GM12878 (cell line): Measurements from ENCODE around the gene UMAD1. TPM values are rescaled to one million over a fixed set of nuclear protein-coding genes. Genes with fewer than 3 reads are reported as not detected.

ENCODE experiments used
- ATAC-seq: fragments of 200-7000 bp; cut with Tn5 transposase; 3 replicates; pipeline ENCODE4 v1.9.1; 2020; ENCODE audit warnings: mild to moderate bottlenecking, moderate library complexity
- BruUV-seq: library from RNA; stranded (reverse); fragments of 400-500 nt; replicated peaks from 2 replicates; lab custom pipeline; 2021; lab: Mats Ljungman, UMichigan
- CTCF ChIA-PET: fragments of 300-600 bp; sonication (Branson Sonifier 250); formaldehyde crosslinking; extraction: SDS; loops from one replicate; lab custom pipeline; 2021; ENCODE audit warnings: inconsistent platforms; lab: Yijun Ruan, JAX
- POLR2A ChIA-PET: fragments of 350-600 bp; formaldehyde crosslinking; extraction: SDS; loops from one replicate; lab custom pipeline; 2021; ENCODE audit warnings: inconsistent platforms; lab: Charles Lee
- RAD21 ChIA-PET: fragments of 300-600 bp; sonication (Branson Sonifier 250); formaldehyde crosslinking; loops from one replicate; lab custom pipeline; 2023; ENCODE audit warnings: antibody characterized with exemption; ENCODE audit not compliant: unreplicated experiment; lab: Charles Lee
- SMC1A ChIA-PET: fragments of 300-600 bp; sonication (Branson Sonifier 250); formaldehyde crosslinking; loops from one replicate; lab custom pipeline; 2023; ENCODE audit not compliant: unreplicated experiment, uncharacterized antibody; lab: Charles Lee
- DNase-seq: peaks from one replicate; pipeline ENCODE4 v3.0.0-alpha.2; 2011; ENCODE audit warnings: low read depth, low spot score
- FAIRE-seq: peaks from 3 replicates; lab custom pipeline; 2011; peaks lifted over from hg19 to GRCh38; lab: Jason Lieb, UNC
- H2AFZ ChIP-seq: 2 replicates; pipeline ENCODE4 v1.6.0; 2011; ENCODE audit warnings: low read depth, low read length, control low read depth; ENCODE audit not compliant: control insufficient read depth
- H3K27ac ChIP-seq: 2 replicates; pipeline ENCODE4 v1.5.1; 2011; ENCODE audit warnings: control low read depth; ENCODE audit not compliant: control insufficient read depth, insufficient read depth
- H3K27me3 ChIP-seq, 2 experiments: replicated peaks in 1 of 2; 2 replicates each; pipeline versions ENCODE4 v1.6.0 to v1.6.1; 2011; ENCODE audit warnings: low read length in 1 of 2; ENCODE audit not compliant: control insufficient read depth in 2 of 2, insufficient read depth in 2 of 2
- H3K36me3 ChIP-seq, 2 experiments: 2 replicates each; pipeline ENCODE4 v1.5.1; 2011; ENCODE audit warnings: low read length in 1 of 2; ENCODE audit not compliant: control insufficient read depth in 2 of 2, insufficient read depth in 2 of 2
- H3K4me1 ChIP-seq: 2 replicates; pipeline ENCODE4 v1.6.1; 2011; ENCODE audit warnings: mild to moderate bottlenecking, low read length, moderate library complexity, mixed read lengths; ENCODE audit not compliant: control insufficient read depth, insufficient read depth
- H3K4me2 ChIP-seq: 2 replicates; pipeline ENCODE4 v1.6.0; 2011; ENCODE audit warnings: control low read depth; ENCODE audit not compliant: control insufficient read depth, insufficient read depth
- H3K4me3 ChIP-seq: fragments of 200-600 bp; sonication (generic); 2 replicates; pipeline ENCODE4 v1.5.1; 2016
- H3K79me2 ChIP-seq: 2 replicates; pipeline ENCODE4 v1.6.0; 2011; ENCODE audit warnings: low read length; ENCODE audit not compliant: control insufficient read depth, insufficient read depth
- H3K9ac ChIP-seq: 2 replicates; pipeline ENCODE4 v1.8.0; 2011; ENCODE audit warnings: low read length, control low read depth, mixed read lengths; ENCODE audit not compliant: control insufficient read depth, insufficient read depth
- H3K9me3 ChIP-seq: replicated peaks from 3 replicates; pipeline ENCODE4 v1.5.1; 2011; ENCODE audit warnings: mild to moderate bottlenecking, low read length; ENCODE audit not compliant: control insufficient read depth, insufficient read depth
- H4K20me1 ChIP-seq: 2 replicates; pipeline ENCODE4 v1.6.0; 2011; ENCODE audit not compliant: control insufficient read depth, insufficient read depth
- ETV6 ChIP-seq, 2 experiments: fragments of 450-650 bp in 1 of 2; IDR thresholded peaks in 1 of 2; conservative IDR thresholded peaks in 1 of 2; 2 replicates each; pipeline ENCODE4 v1.6.1; 2014; ENCODE audit warnings: antibody characterized with exemption in 1 of 2, borderline replicate concordance in 1 of 2, low read depth in 1 of 2, mild to moderate bottlenecking in 1 of 2, moderate library complexity in 1 of 2
- EZH2 ChIP-seq: IDR thresholded peaks from 2 replicates; pipeline ENCODE4 v1.6.1; 2012; ENCODE audit warnings: low read depth, mild to moderate bottlenecking, control low read depth, inconsistent platforms, low read length, borderline replicate concordance; ENCODE audit not compliant: control insufficient read depth
- GABPA ChIP-seq: IDR thresholded peaks from 2 replicates; pipeline ENCODE4 v1.6.1; 2014; ENCODE audit warnings: antibody characterized with exemption, low read depth, mild to moderate bottlenecking, inconsistent platforms
- IKZF1 ChIP-seq: fragments of 450-650 bp; conservative IDR thresholded peaks from 2 replicates; pipeline ENCODE4 v1.6.1; 2017; ENCODE audit warnings: antibody characterized with exemption, mild to moderate bottlenecking
- PAX5 ChIP-seq: IDR thresholded peaks from 2 replicates; pipeline ENCODE4 v1.6.1; 2011; ENCODE audit warnings: low read depth, low read length, borderline replicate concordance
- SKIL ChIP-seq: fragments of 450-650 bp; IDR thresholded peaks from 2 replicates; pipeline ENCODE4 v1.6.1; 2017; ENCODE audit warnings: mild to moderate bottlenecking, low read depth, inconsistent platforms; ENCODE audit not compliant: poor library complexity, severe bottlenecking
- USF1 ChIP-seq: IDR thresholded peaks from 2 replicates; pipeline ENCODE4 v1.6.1; 2011; ENCODE audit warnings: borderline replicate concordance, low read depth, mild to moderate bottlenecking, moderate library complexity, mixed read lengths, low read length; ENCODE audit not compliant: insufficient read depth; ENCODE audit errors: extremely low read length
- WRNIP1 ChIP-seq: IDR thresholded peaks from 2 replicates; pipeline ENCODE4 v1.6.1; 2011; ENCODE audit warnings: low read depth, low read length, improper control_type of control experiment, borderline replicate concordance
- ZNF592 ChIP-seq: fragments of 450-650 bp; IDR thresholded peaks from 2 replicates; pipeline ENCODE4 v1.6.1; 2017; ENCODE audit warnings: mild to moderate bottlenecking, moderate library complexity
- WGBS: methylation state at CpG from one replicate; pipeline ENCODE4 v1.1.6; 2016; ENCODE audit warnings: low lambda C conversion rate; ENCODE audit not compliant: insufficient replicate concordance, insufficient coverage; ENCODE audit errors: missing lambda C conversion rate; 5-methylcytosine and 5-hydroxymethylcytosine counted together
- in situ Hi-C: fragments of 300-500 bp; cut with MboI; formaldehyde crosslinking; loops from 9 replicates; pipeline ENCODE4 v1.14.3; 2018; ENCODE audit warnings: mixed read lengths
- intact Hi-C: fragments of 100-400 bp; cut with micrococcal nuclease; formaldehyde crosslinking; loops from one replicate; pipeline ENCODE4 v1.14.2; 2022; ENCODE audit not compliant: unreplicated experiment
- polyA plus RNA-seq, 11 experiments: library from polyadenylated mRNA; depleted of rRNA in 4 of 11; unstranded in 6 of 11; stranded (reverse) in 5 of 11; fragments of >200 nt; fragmentation: Nextera tagmentation in 4 of 11; fragmentation: Illumina TruSeq in 1 of 11; extraction: Ambion mirVana in 4 of 11; extraction: Trizol in 1 of 11; gene quantifications; 1 replicate in 1 of 11; 2 replicates in 10 of 11; pipeline versions ENCODE4 v1.2.1 to v1.2.3, GENCODE V29; 2011 to 2016; ENCODE audit warnings: inconsistent platforms in 2 of 11, missing spikeins in 2 of 11, low read depth in 1 of 11
- total RNA-seq, 4 experiments: library from RNA; depleted of rRNA in 3 of 4; stranded (reverse); fragments of >200 nt in 3 of 4; fragmentation: Illumina TruSeq in 1 of 4; extraction: Trizol in 1 of 4; gene quantifications; 2 replicates each; pipeline versions ENCODE4 v1.2.1 to v1.2.3, GENCODE V29; 2013 to 2021

Gene UMAD1
- total and polyA plus RNA-seq, 10 of the 15 experiments (the other 5 are each of a cell fraction or from before 2014, with no cell fraction given) = 6.0 to 28.6 (median 9.3) TPM

GRCh38 chr7:7607010-7607409 lies 33.5 kb upstream of the UMAD1 start:
- H4K20me1 ChIP-seq = no peaks in the 10 kb centered on the region
- H3K27ac ChIP-seq = no peak overlapping the region
- 63% methylated on average over 3 of the region's 3 CpGs for WGBS
- H3K9ac ChIP-seq = no peak overlapping the region
- TF ChIP-seq IKZF1 = no peak
- no peak for TF ChIP-seq ETV6 (conservative IDR thresholded peaks at IDR 0.05 in 1 of 2, IDR thresholded peaks at IDR 0.05 in 1 of 2; ENCODE audit: borderline replicate concordance in 1 of 2, low read depth in 1 of 2)
- no peak for TF ChIP-seq EZH2
- no peak for TF ChIP-seq GABPA
- TF ChIP-seq PAX5 = no peak
- no peak for TF ChIP-seq USF1
- no peak for TF ChIP-seq WRNIP1
- TF ChIP-seq SKIL = no peak
- TF ChIP-seq ZNF592 = no peak
- CTCF ChIA-PET = interaction anchor here (1.0 to 2.3 kb wide), 2 partner anchors 11 to 21 kb away, joined by 3 to 6 read pairs; no protein-coding TSS in a partner anchor
- intact Hi-C loops = no loop called here
- POLR2A ChIA-PET = no interaction called here
- RAD21 ChIA-PET = no interaction called here
- no peak for DNase-seq
- no peak overlapping the region for H2AFZ ChIP-seq
- H3K36me3 ChIP-seq = peaks cover 0 to 16% of the 10 kb centered on the region in 2 experiments; a peak in 1 of 4 replicates
- no peak overlapping the region for H3K4me3 ChIP-seq
- BruUV-seq = no TSS peak
- no peak overlapping the region for H3K4me2 ChIP-seq
- H3K9me3 ChIP-seq = no peaks in the 10 kb centered on the region
- FAIRE-seq = no peak
- no peaks in the 10 kb centered on the region for H3K79me2 ChIP-seq
- SMC1A ChIA-PET = interaction anchor here (0.7 to 1.4 kb wide), 3 partner anchors 11 to 13 kb away, joined by 3 to 4 read pairs (median 3); no protein-coding TSS in a partner anchor
- no peaks in the 10 kb centered on the region for H3K27me3 ChIP-seq
- H3K4me1 ChIP-seq = no peaks in the 10 kb centered on the region
- no peak for ATAC-seq
- in situ Hi-C loops = no loop called here
